Effector memory CD8-positive, alpha-beta T cell (primary cell): ENCODE results near the gene SGSH.
A peak's percentile ranks its signal among the peaks of the same experiment; 100 is the strongest.
"Not testable (repeated sequence)": the region's sequence is repeated elsewhere in the genome, so short reads cannot be mapped to it uniquely, and the experiment has no call there.

Experiments
- ATAC-seq: fragments of 150-1000 bp; cut with Tn5 transposase; replicated peaks from 2 replicates; pipeline ENCODE4 v1.10.0; 2021; ENCODE audit warnings: mild to moderate bottlenecking, moderate library complexity
- DNase-seq, 3 experiments: peaks; one replicate each; pipeline ENCODE4 v3.0.0; 2021
- H3K27ac Mint-ChIP-seq, 2 donors: one replicate each; pipeline ENCODE4 v1.8.0; 2022; ENCODE audit warnings: mild to moderate bottlenecking in 2 of 2, mixed read lengths in 2 of 2, moderate library complexity in 2 of 2
- H3K27me3 Mint-ChIP-seq, 2 donors: one replicate each; pipeline ENCODE4 v1.8.0; 2022; ENCODE audit warnings: mixed read lengths in 2 of 2
- H3K36me3 Mint-ChIP-seq: one replicate; pipeline ENCODE4 v1.8.0; 2022; ENCODE audit warnings: mild to moderate bottlenecking, moderate library complexity, mixed read lengths; ENCODE audit not compliant: insufficient read depth
- H3K4me1 Mint-ChIP-seq, 2 donors: one replicate each; pipeline ENCODE4 v1.8.0; 2022; ENCODE audit warnings: low read depth in 2 of 2, mixed read lengths in 2 of 2
- H3K4me3 Mint-ChIP-seq, 2 donors: one replicate each; pipeline ENCODE4 v1.8.0; 2022; ENCODE audit warnings: mild to moderate bottlenecking in 2 of 2, mixed read lengths in 2 of 2, moderate library complexity in 2 of 2
- H3K9me3 Mint-ChIP-seq, 2 donors: one replicate each; pipeline ENCODE4 v1.8.0; 2022; ENCODE audit warnings: mixed read lengths in 2 of 2

SGSH gene

GRCh38 chr17:80247561-80247960 lies 27.4 kb upstream of the SGSH start:
- ATAC-seq (no peak), DNase-seq (no peak)
- Mint-ChIP-seq H3K27me3 (no peaks in the 10 kb centered on the region), H3K36me3 (peaks cover 17% of the 10 kb centered on the region), H3K27ac (no peak overlapping the region), H3K4me1 (peaks cover under 1 to 5% of the 10 kb centered on the region in 2 donors), H3K4me3 (no peak overlapping the region), H3K9me3 (no peaks in the 10 kb centered on the region)

- DNase-seq (no peak), ATAC-seq (no peak)
- H3K36me3 Mint-ChIP-seq, result peaks cover 18% of the 10 kb centered on the region
- H3K9me3 Mint-ChIP-seq, result no peaks in the 10 kb centered on the region
- no peak overlapping the region for H3K27ac Mint-ChIP-seq
- no peaks in the 10 kb centered on the region for H3K27me3 Mint-ChIP-seq
- H3K4me3 Mint-ChIP-seq, result no peak overlapping the region
- peaks cover 0 to 7% of the 10 kb centered on the region in 2 donors for H3K4me1 Mint-ChIP-seq
Observed at GRCh38 chr17:80246726-80247125, 26.6 kb upstream of the SGSH start.

- Mint-ChIP-seq H3K4me1 (peaks cover 0 to 7% of the 10 kb centered on the region in 2 donors), H3K9me3 (no peaks in the 10 kb centered on the region), H3K27ac (no peak overlapping the region), H3K27me3 (no peaks in the 10 kb centered on the region), H3K4me3 (no peak overlapping the region), H3K36me3 (peaks cover 23% of the 10 kb centered on the region)
- DNase-seq, result no peak
- ATAC-seq, result no peak
Observed at GRCh38 chr17:80246266-80246681, 26.1 kb upstream of the SGSH start.

- Mint-ChIP-seq H3K4me1 (peaks cover 0 to 7% of the 10 kb centered on the region in 2 donors), H3K9me3 (no peaks in the 10 kb centered on the region), H3K27me3 (no peaks in the 10 kb centered on the region), H3K27ac (no peak overlapping the region), H3K4me3 (no peak overlapping the region), H3K36me3 (peaks cover 24% of the 10 kb centered on the region)
- DNase-seq (no peak), ATAC-seq (no peak)
Observed at GRCh38 chr17:80245566-80246265, 25.6 kb upstream of the SGSH start.

GRCh38 chr17:80244871-80245509 lies 24.9 kb upstream of the SGSH start:
- Mint-ChIP-seq H3K4me3 (no peak overlapping the region), H3K4me1 (peaks cover 0 to 7% of the 10 kb centered on the region in 2 donors), H3K36me3 (peaks cover 22% of the 10 kb centered on the region), H3K9me3 (no peaks in the 10 kb centered on the region), H3K27ac (no peak overlapping the region), H3K27me3 (no peaks in the 10 kb centered on the region)
- ATAC-seq, result no peak
- DNase-seq, result no peak

GRCh38 chr17:80244448-80244847 lies 24.3 kb upstream of the SGSH start:
- not testable (repeated sequence) for H3K9me3 Mint-ChIP-seq, H3K27ac Mint-ChIP-seq

GRCh38 chr17:80243526-80244433 lies 23.6 kb upstream of the SGSH start:
- no peak overlapping the region for H3K4me3 Mint-ChIP-seq
- no peak for ATAC-seq
- no peaks in the 10 kb centered on the region for H3K27me3 Mint-ChIP-seq
- DNase-seq, result no peak
- no peaks in the 10 kb centered on the region for H3K9me3 Mint-ChIP-seq
- H3K4me1 Mint-ChIP-seq, result peaks cover 0 to 7% of the 10 kb centered on the region in 2 donors
- no peak overlapping the region for H3K27ac Mint-ChIP-seq
- peaks cover 24% of the 10 kb centered on the region for H3K36me3 Mint-ChIP-seq

More at GRCh38 chr17:80244448-80244847, 24.3 kb upstream of the SGSH start:
- DNase-seq, H3K27me3 Mint-ChIP-seq, H3K4me1 Mint-ChIP-seq, ATAC-seq, H3K4me3 Mint-ChIP-seq: not testable (repeated sequence)
- H3K36me3 Mint-ChIP-seq, result peaks cover 20% of the 10 kb centered on the region

GRCh38 chr17:80242505-80242904 lies 22.4 kb upstream of the SGSH start:
- ATAC-seq, result no peak
- Mint-ChIP-seq H3K9me3 (no peaks in the 10 kb centered on the region), H3K27ac (peak overlapping the region in 1 of 2 donors; percentile 19), H3K27me3 (no peaks in the 10 kb centered on the region), H3K4me3 (no peak overlapping the region), H3K36me3 (peaks cover 32% of the 10 kb centered on the region), H3K4me1 (peaks cover 0 to 7% of the 10 kb centered on the region in 2 donors)
- no peak for DNase-seq

- H3K9me3 Mint-ChIP-seq, result peaks cover 0 to 4% of the 10 kb centered on the region in 2 donors
- ATAC-seq, result no peak
Observed at GRCh38 chr17:80237386-80237785, 17.3 kb upstream of the SGSH start.

GRCh38 chr17:80236911-80237310 lies 16.8 kb upstream of the SGSH start:
- H3K27ac Mint-ChIP-seq, result no peak overlapping the region
- no peaks in the 10 kb centered on the region for H3K27me3 Mint-ChIP-seq
- peaks cover under 1 to 4% of the 10 kb centered on the region in 2 donors for H3K9me3 Mint-ChIP-seq
- no peak overlapping the region for H3K4me3 Mint-ChIP-seq
- ATAC-seq (no peak), DNase-seq (no peak)
- peaks cover 35% of the 10 kb centered on the region for H3K36me3 Mint-ChIP-seq
- H3K4me1 Mint-ChIP-seq, result no peaks in the 10 kb centered on the region

More at GRCh38 chr17:80237386-80237785, 17.3 kb upstream of the SGSH start:
- H3K27me3 Mint-ChIP-seq, result no peaks in the 10 kb centered on the region
- no peak overlapping the region for H3K27ac Mint-ChIP-seq
- H3K36me3 Mint-ChIP-seq, result peaks cover 35% of the 10 kb centered on the region
- DNase-seq, result no peak
- peaks cover 0 to 1% of the 10 kb centered on the region in 2 donors for H3K4me1 Mint-ChIP-seq
- H3K4me3 Mint-ChIP-seq, result no peak overlapping the region

- H3K4me1 Mint-ChIP-seq, result no peaks in the 10 kb centered on the region
- H3K9me3 Mint-ChIP-seq, result peaks cover 4 to 8% of the 10 kb centered on the region in 2 donors
- H3K36me3 Mint-ChIP-seq, result peaks cover 19% of the 10 kb centered on the region
- no peak for DNase-seq
- no peak overlapping the region for H3K27ac Mint-ChIP-seq
- no peaks in the 10 kb centered on the region for H3K27me3 Mint-ChIP-seq
- ATAC-seq, result no peak
- no peak overlapping the region for H3K4me3 Mint-ChIP-seq
Observed at GRCh38 chr17:80233202-80233601, 13.1 kb upstream of the SGSH start.

GRCh38 chr17:80232438-80232837 lies 12.3 kb upstream of the SGSH start:
- H3K27ac Mint-ChIP-seq, result no peak overlapping the region
- H3K4me3 Mint-ChIP-seq, result no peak overlapping the region

GRCh38 chr17:80229011-80229410 lies 8.9 kb upstream of the SGSH start:
- peaks cover 12% of the 10 kb centered on the region for H3K36me3 Mint-ChIP-seq
- no peak for DNase-seq

More at GRCh38 chr17:80232438-80232837, 12.3 kb upstream of the SGSH start:
- H3K9me3 Mint-ChIP-seq, result peaks cover 4 to 8% of the 10 kb centered on the region in 2 donors
- no peak for ATAC-seq
- DNase-seq, result no peak
- H3K27me3 Mint-ChIP-seq, result no peaks in the 10 kb centered on the region
- no peaks in the 10 kb centered on the region for H3K4me1 Mint-ChIP-seq
- peaks cover 14% of the 10 kb centered on the region for H3K36me3 Mint-ChIP-seq

More at GRCh38 chr17:80229011-80229410, 8.9 kb upstream of the SGSH start:
- ATAC-seq, result no peak
- Mint-ChIP-seq H3K27ac (peak overlapping the region in 1 of 2 donors; percentile 71), H3K4me3 (no peak overlapping the region), H3K4me1 (peaks cover 0 to 2% of the 10 kb centered on the region in 2 donors), H3K9me3 (peaks cover 4 to 8% of the 10 kb centered on the region in 2 donors), H3K27me3 (no peaks in the 10 kb centered on the region)
